Effector memory CD8-positive, alpha-beta T cell (primary cell): Measurements from ENCODE around the gene FILIP1.

ENCODE experiments used
- ATAC-seq: fragments of 150-1000 bp; cut with Tn5 transposase; replicated peaks from 2 replicates; pipeline ENCODE4 v1.10.0; 2021; ENCODE audit warnings: mild to moderate bottlenecking, moderate library complexity
- DNase-seq, 3 experiments: peaks; one replicate each; pipeline ENCODE4 v3.0.0; 2021
- H3K27ac Mint-ChIP-seq, 2 donors: one replicate each; pipeline ENCODE4 v1.8.0; 2022; ENCODE audit warnings: mild to moderate bottlenecking in 2 of 2, mixed read lengths in 2 of 2, moderate library complexity in 2 of 2
- H3K27me3 Mint-ChIP-seq, 2 donors: one replicate each; pipeline ENCODE4 v1.8.0; 2022; ENCODE audit warnings: mixed read lengths in 2 of 2
- H3K36me3 Mint-ChIP-seq: one replicate; pipeline ENCODE4 v1.8.0; 2022; ENCODE audit warnings: mild to moderate bottlenecking, moderate library complexity, mixed read lengths; ENCODE audit not compliant: insufficient read depth
- H3K4me1 Mint-ChIP-seq, 2 donors: one replicate each; pipeline ENCODE4 v1.8.0; 2022; ENCODE audit warnings: low read depth in 2 of 2, mixed read lengths in 2 of 2
- H3K4me3 Mint-ChIP-seq, 2 donors: one replicate each; pipeline ENCODE4 v1.8.0; 2022; ENCODE audit warnings: mild to moderate bottlenecking in 2 of 2, mixed read lengths in 2 of 2, moderate library complexity in 2 of 2
- H3K9me3 Mint-ChIP-seq, 2 donors: one replicate each; pipeline ENCODE4 v1.8.0; 2022; ENCODE audit warnings: mixed read lengths in 2 of 2

FILIP1 gene

DNA sequence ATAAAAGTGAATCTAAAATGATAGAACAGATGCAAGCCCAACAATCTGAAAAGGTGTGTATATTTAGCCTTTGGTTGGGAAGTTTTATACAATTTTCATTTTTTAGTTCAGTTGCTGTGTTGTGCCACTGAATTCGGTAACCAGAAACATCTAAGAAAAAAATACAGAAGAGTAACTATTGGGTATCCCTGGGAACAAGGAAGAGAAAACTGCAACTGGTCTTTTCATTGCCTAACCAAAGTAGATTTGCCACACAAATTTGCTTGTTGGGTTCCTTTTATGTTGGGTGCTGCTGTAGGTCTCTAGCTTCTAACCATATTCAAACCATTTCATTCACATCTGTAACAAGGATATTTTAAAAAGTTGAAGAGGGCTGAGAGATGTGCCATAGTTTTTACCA, 206.2 kb downstream of the FILIP1 start:
- no peaks in the 10 kb centered on the region for H3K9me3 Mint-ChIP-seq
- no peak for DNase-seq
- no peak overlapping the region for H3K27ac Mint-ChIP-seq
- H3K27me3 Mint-ChIP-seq: no peaks in the 10 kb centered on the region
- peaks cover 10 to 18% of the 10 kb centered on the region in 2 donors for H3K4me1 Mint-ChIP-seq
- H3K36me3 Mint-ChIP-seq: peaks cover 2% of the 10 kb centered on the region
- ATAC-seq: no peak
- H3K4me3 Mint-ChIP-seq: no peak overlapping the region

DNA sequence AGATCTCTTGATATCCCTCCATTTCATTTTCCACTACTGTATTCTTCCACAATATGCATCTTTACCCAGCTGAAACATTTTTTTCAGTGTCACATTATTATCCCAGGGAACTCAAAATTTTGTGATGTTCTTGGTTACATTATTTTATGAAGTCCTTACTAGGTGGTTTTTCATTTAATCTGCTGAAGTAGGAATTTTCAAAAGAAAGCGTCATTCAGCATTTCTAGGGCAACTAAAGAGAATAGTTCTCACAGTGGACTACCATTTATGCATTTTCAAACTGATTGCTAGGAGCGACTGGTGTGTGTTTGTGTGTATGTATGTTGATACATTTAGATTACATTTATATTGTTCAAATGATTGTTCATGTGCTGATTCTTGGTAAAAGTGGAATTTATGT, 206.6 kb downstream of the FILIP1 start:
- Mint-ChIP-seq H3K36me3 (peaks cover 2% of the 10 kb centered on the region), H3K9me3 (no peaks in the 10 kb centered on the region), H3K27me3 (no peaks in the 10 kb centered on the region), H3K4me3 (no peak overlapping the region), H3K27ac (no peak overlapping the region), H3K4me1 (peaks cover 10 to 21% of the 10 kb centered on the region in 2 donors)
- ATAC-seq: no peak
- DNase-seq: no peak

DNA sequence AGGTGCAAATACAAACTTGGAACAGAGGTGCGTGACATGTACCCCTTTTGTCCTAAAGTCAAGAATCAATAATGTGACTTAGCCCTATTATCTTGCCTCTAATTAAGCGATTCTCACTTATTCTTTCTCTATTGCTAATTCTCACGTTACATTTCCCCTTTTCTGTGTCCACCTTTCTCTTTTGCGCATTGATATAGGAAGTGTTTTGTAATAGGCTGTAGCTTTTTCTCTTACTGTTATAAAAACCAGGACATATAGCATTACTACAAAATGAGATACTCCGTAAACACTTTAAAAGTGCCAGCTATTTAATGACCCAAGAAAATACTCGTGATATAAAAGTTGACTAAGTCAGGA, 208.3 kb downstream of the FILIP1 start:
- H3K4me3 Mint-ChIP-seq: no peak overlapping the region
- H3K36me3 Mint-ChIP-seq: no peaks in the 10 kb centered on the region
- H3K27ac Mint-ChIP-seq: no peak overlapping the region
- no peaks in the 10 kb centered on the region for H3K27me3 Mint-ChIP-seq
- DNase-seq: no peak
- H3K4me1 Mint-ChIP-seq: peaks cover 12 to 24% of the 10 kb centered on the region in 2 donors
- no peak for ATAC-seq
- H3K9me3 Mint-ChIP-seq: no peaks in the 10 kb centered on the region

DNA sequence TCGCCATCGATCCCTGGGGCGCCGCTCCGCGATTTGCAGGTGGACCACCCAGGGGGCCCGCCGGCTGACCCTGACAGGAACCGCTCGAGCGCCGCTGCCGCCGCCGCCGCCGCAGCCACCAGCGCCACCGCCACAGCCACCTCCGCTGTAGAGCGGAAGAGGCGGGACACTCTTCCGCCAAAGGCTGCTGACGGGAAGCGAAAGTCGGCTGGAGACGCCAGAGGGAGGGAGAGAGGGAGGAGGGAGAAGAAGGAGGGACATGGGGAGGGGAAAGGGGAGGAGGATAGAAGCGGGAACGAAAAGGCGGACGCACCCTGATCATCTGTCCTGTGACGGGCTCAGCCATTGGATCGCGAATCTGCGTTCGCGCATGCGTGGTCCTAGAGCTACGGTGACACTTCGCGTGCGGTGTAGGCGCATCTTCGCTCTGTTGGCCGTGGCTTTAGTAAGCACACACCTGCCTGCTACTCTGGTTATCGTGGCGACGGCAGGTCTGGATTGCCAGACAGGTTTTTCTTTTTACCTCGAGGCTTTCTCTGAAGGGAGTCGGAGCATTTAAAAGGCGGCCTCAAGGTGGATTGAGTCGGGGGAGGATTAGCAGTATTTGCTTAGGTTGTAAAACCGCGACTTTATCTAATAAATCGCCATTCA, 208.8 kb downstream of the FILIP1 start, which contains the start of gene TMEM30A:
Gene TMEM30A (minus strand): TSS at position 161 of the 651 bp plus-strand sequence. CDS start 154 bp downstream, at position 7.
- H3K4me1 Mint-ChIP-seq: peaks cover 15 to 29% of the 10 kb centered on the region in 2 donors
- H3K27me3 Mint-ChIP-seq: no peaks in the 10 kb centered on the region

DNA sequence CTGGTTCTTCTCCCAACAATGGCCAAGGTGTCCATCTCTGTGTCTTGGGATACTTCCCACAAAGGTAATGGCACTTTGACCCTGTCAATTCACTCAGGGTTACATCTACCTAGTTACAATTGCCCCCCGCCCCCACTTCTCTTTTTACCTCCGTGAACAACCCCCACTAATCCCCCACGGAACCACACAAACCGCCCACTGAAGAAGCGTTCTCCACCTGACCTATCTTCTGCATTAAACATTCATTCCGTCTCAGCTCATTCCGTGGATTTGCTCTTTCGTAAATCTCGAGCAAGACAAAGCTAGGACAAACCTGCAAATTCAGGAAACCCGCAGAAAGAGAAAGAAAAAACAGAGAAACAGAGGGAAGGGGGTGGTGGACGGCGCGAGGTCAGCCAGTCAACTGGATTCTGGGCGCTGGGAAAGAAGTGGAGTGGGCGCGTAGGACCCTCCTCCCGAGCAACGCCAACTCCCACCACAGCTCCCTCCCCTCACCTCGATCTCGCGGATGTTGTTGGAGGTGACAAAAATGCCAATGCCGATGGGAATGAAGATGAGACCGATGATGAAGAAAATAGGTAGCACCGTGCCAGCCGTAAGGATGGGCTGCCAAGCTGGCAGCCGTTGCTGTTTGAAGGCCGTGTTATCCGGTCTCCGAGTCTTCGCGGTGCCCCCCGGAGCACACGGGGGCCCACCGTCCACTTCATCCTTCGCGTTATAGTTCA, 209.5 kb downstream of the FILIP1 start:
- ATAC-seq: peak; percentile 28
- no peak overlapping the region for H3K4me3 Mint-ChIP-seq
- no peaks in the 10 kb centered on the region for H3K27me3 Mint-ChIP-seq
- H3K27ac Mint-ChIP-seq: no peak overlapping the region
- no peaks in the 10 kb centered on the region for H3K9me3 Mint-ChIP-seq
- H3K4me1 Mint-ChIP-seq: peaks cover 19 to 35% of the 10 kb centered on the region in 2 donors
- no peaks in the 10 kb centered on the region for H3K36me3 Mint-ChIP-seq
- DNase-seq: peak in 1 of 3 experiments; percentile 16

More for the DNA sequence above, 208.8 kb downstream of the FILIP1 start, which contains the start of gene TMEM30A:
- ATAC-seq: peak; percentile 84
- no peaks in the 10 kb centered on the region for H3K9me3 Mint-ChIP-seq
- H3K4me3 Mint-ChIP-seq: no peak within 1 kb of the TSS
- peak; percentile 91 to 93 (median 92) for DNase-seq
- no peak within 1 kb of the TSS for H3K27ac Mint-ChIP-seq
- no peaks in the 10 kb centered on the region for H3K36me3 Mint-ChIP-seq

DNA sequence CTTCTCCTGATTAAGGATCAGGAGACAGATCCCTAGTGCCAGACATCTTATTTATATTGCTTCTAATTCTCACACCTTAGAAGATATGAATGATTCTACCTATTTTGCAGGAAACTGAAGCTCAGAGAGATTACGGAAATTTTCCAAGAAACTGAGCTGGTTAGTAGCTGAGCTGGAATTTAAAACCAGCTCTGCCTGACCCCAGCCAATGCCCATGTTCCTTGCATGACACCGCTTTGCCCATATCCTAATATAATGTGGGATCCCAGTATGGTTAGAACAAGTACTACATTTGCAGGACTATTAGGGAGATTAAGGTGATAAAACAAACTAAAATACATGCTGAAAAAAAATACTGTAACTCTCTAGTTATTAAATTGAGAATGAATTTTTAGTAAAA, 210.9 kb downstream of the FILIP1 start:
- DNase-seq (no peak), ATAC-seq (no peak)
- peak overlapping the region in 1 of 2 donors; percentile 27 for H3K4me3 Mint-ChIP-seq
- peaks cover 28 to 40% of the 10 kb centered on the region in 2 donors for H3K4me1 Mint-ChIP-seq
- H3K9me3 Mint-ChIP-seq: no peaks in the 10 kb centered on the region
- H3K36me3 Mint-ChIP-seq: no peaks in the 10 kb centered on the region
- H3K27ac Mint-ChIP-seq: peak overlapping the region in 1 of 2 donors; percentile 35
- H3K27me3 Mint-ChIP-seq: no peaks in the 10 kb centered on the region

DNA sequence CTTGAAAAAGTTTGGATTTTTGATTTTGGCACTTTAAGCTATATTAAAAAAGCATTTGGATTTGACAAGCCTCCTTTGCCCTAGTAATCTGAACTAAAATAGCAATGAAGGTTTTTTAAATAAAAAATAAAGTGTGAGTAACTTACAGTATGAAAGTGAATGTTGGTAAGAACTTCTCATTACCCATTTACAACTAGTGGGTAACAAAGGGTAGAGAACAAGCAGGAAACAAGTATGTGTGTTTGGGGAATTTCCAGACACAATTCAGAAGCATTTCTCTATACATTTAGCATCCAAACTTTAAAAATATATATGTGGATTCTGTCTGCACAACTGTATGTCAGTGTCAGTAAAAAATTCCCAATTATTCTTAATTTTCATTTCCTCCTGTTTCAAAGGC, 211.9 kb downstream of the FILIP1 start:
- Mint-ChIP-seq H3K27ac (peak overlapping the region in 1 of 2 donors; percentile 48), H3K4me1 (peaks cover 29 to 41% of the 10 kb centered on the region in 2 donors)
- no peak for DNase-seq

DNA sequence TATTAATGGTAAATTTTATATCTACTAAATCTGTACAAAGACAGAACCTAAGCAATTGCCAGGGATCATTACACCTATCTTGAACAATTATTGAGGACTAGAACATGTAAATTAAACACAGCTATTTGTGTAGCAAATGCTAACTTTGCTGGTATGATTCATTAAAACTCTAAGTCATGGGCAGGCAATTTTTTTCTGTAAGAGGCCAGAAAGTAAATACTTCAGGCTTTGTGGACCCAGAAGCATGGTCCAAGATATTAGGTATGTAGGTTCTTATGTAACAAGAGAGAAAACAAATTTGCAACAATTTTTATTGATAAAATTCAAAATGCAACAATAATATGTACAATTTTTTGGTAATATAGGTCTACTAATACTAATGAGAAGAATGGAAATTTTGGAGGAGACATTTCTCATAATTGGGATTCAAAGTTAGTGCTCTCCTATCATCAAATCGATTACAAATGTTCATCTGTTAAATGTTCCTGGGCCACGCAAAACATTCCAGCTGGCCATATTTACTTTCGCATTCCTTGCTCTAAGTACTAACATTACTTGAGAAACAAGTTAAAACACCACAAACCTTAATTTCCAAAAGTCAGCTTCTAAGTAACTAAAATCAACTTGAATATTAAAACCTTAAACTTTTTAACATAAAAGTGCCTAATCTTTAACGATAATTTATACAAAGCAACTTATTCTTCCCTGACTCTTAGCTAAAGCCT, 213.3 kb downstream of the FILIP1 start:
- no peak for ATAC-seq
- Mint-ChIP-seq H3K9me3 (no peaks in the 10 kb centered on the region), H3K27ac (peak overlapping the region; percentile 27 to 34), H3K36me3 (no peaks in the 10 kb centered on the region), H3K4me3 (peak overlapping the region in 1 of 2 donors; percentile 42), H3K4me1 (peaks cover 28 to 47% of the 10 kb centered on the region in 2 donors), H3K27me3 (no peaks in the 10 kb centered on the region)
- no peak for DNase-seq

More for the DNA sequence above, 211.9 kb downstream of the FILIP1 start:
- H3K9me3 Mint-ChIP-seq: no peaks in the 10 kb centered on the region
- H3K36me3 Mint-ChIP-seq: no peaks in the 10 kb centered on the region
- no peaks in the 10 kb centered on the region for H3K27me3 Mint-ChIP-seq
- no peak overlapping the region for H3K4me3 Mint-ChIP-seq
- no peak for ATAC-seq

DNA sequence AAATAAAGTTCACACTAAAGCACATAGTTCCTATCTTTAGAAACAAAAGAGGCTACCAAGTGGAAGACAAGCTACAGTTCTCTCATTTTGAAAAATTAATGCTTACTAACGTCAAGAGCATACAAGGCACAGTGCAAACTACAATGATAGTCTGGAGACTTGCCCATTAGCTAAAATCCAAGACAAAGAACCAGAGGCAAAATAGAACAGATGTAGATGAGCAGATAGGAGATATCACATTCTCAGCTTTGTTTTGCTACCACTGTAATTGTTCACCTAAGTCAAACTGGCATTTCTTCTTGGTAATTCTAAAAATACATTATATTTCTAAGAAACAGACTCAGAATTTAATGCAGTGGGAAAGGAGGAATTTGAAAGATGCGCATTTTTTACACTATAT, 214.2 kb downstream of the FILIP1 start:
- DNase-seq: no peak
- peak overlapping the region; percentile 27 to 34 for H3K27ac Mint-ChIP-seq
- peaks cover 31 to 52% of the 10 kb centered on the region in 2 donors for H3K4me1 Mint-ChIP-seq

DNA sequence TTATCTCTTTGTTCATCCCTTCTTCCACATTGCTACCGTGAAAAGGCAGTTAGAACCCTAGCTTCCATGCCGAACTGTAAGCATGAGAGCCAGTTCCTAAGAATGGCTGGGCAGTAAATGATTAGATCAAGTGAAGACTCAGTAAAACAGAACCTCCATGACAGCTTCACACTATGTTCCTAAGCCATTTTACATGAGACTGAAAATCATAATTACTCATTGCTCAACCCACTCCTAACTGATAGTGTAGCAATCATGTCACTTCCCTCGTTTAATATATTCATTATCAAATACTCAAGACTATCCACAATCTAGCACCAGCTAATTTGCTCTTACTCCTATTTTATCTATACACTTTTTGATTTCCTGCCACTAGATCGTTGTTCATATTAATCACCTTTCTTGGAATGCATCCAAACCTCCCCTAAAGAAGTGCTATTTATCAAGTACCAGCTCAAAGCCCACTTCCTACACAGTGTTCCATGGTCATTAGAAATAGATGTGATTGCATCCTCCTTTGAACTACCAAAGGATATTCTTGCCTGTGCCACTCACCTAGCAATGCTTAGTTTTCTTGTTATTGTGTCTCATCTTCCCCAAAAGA, 215.0 kb downstream of the FILIP1 start:
- peak overlapping the region in 1 of 2 donors; percentile 9 for H3K4me3 Mint-ChIP-seq
- peaks cover 39 to 61% of the 10 kb centered on the region in 2 donors for H3K4me1 Mint-ChIP-seq
- H3K27ac Mint-ChIP-seq: peak overlapping the region; percentile 27 to 58
- no peaks in the 10 kb centered on the region for H3K9me3 Mint-ChIP-seq
- DNase-seq (no peak), ATAC-seq (peak; percentile 18)
- no peaks in the 10 kb centered on the region for H3K27me3 Mint-ChIP-seq
- H3K36me3 Mint-ChIP-seq: no peaks in the 10 kb centered on the region

More for the DNA sequence above, 214.2 kb downstream of the FILIP1 start:
- Mint-ChIP-seq H3K9me3 (no peaks in the 10 kb centered on the region), H3K4me3 (peak overlapping the region in 1 of 2 donors; percentile 43), H3K36me3 (no peaks in the 10 kb centered on the region), H3K27me3 (no peaks in the 10 kb centered on the region)
- ATAC-seq: no peak

DNA sequence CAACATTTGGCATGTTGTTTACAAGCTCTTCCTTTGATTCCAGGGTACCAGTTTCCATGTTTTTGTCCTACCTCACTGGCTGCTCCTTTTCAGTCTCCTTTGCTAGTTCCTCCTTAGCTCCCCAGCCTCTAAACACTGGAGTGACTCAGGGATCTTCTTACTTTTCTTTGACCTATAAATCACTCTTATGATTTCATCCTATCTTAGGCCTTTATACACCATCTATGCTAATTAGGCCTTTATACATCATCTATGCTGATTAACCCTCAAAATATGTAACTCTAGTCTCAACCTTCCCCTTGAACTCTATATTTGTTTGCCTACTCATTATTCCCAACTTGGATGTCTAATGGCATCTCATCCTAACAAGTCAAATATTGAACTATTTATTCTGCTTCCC, 218.5 kb downstream of the FILIP1 start:
- no peaks in the 10 kb centered on the region for H3K9me3 Mint-ChIP-seq
- ATAC-seq (no peak), DNase-seq (no peak)
- H3K4me3 Mint-ChIP-seq: no peak overlapping the region
- H3K27me3 Mint-ChIP-seq: no peaks in the 10 kb centered on the region
- H3K27ac Mint-ChIP-seq: peak overlapping the region in 1 of 2 donors; percentile 16
- H3K4me1 Mint-ChIP-seq: peaks cover 41 to 71% of the 10 kb centered on the region in 2 donors
- H3K36me3 Mint-ChIP-seq: no peaks in the 10 kb centered on the region

DNA sequence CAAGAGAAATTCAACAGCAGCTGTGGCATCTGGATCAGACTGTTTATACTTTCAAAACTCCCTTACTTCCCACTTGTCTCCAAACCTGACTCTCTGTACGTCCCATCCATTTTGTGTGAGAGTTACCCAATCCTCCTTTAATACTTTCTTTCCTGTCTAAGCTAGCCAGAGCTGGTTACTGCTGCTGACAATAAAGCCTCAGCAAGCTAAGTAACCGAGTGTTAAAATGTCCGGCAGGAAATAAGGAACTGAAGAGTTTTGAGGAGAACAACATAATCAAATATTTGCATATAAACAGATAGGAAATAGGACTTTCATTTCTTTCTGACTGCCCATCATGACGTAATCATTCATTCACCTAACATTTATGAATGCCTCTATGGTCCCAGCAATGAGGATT, 220.6 kb downstream of the FILIP1 start:
- H3K4me1 Mint-ChIP-seq: peaks cover 34 to 70% of the 10 kb centered on the region in 2 donors
- no peaks in the 10 kb centered on the region for H3K27me3 Mint-ChIP-seq
- ATAC-seq (no peak), DNase-seq (no peak)
- no peaks in the 10 kb centered on the region for H3K9me3 Mint-ChIP-seq
- H3K27ac Mint-ChIP-seq: no peak overlapping the region
- H3K4me3 Mint-ChIP-seq: no peak overlapping the region
- H3K36me3 Mint-ChIP-seq: no peaks in the 10 kb centered on the region

DNA sequence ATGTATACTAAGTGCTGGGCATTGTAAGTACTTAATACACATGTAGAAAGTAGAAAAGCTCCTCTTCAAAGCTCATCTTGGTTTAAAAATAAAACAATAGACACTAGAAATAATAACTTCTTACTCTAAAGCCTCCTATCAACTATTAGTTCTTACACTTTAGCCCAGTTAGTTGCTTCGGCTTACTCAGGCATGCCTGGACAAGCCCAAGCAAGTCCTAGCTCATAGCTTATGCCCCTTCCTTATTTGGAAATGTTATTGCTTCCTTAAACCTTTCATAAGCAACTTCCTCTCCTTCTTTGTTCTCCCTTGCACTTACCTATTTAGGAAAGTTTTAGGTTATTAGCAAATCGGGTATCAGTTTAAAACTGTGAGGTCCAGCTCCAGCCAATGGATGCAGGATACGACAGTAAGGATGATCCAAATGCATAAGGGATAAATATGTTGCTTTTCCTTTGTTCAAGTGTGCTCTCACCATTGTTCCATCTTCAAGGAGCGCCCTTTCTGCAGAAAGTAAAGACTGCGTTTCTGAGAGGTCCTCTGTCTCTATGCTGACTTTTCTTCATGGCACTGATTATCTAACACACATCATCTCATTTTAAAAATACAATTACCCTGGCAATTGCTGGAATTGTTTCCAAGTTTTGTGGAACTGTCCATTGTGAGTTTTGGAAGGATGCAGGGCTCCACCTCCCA, 221.3 kb downstream of the FILIP1 start:
- no peak overlapping the region for H3K27ac Mint-ChIP-seq
- ATAC-seq (no peak), DNase-seq (no peak)
- H3K27me3 Mint-ChIP-seq: no peaks in the 10 kb centered on the region
- H3K4me1 Mint-ChIP-seq: peaks cover 34 to 74% of the 10 kb centered on the region in 2 donors
- no peaks in the 10 kb centered on the region for H3K9me3 Mint-ChIP-seq
- no peak overlapping the region for H3K4me3 Mint-ChIP-seq
- no peaks in the 10 kb centered on the region for H3K36me3 Mint-ChIP-seq
